Lower leg skin (tissue), 4 donors: ENCODE measurements around the gene TRPT1. TPM values are rescaled to one million over a fixed set of nuclear protein-coding genes. Genes with fewer than 3 reads are reported as not detected.
A peak's percentile ranks its signal among the peaks of the same experiment; 100 is the strongest.

Source experiments
- DNase-seq, 2 donors: peaks; one replicate each; pipeline ENCODE4 v3.0.0-alpha.2; 2019; ENCODE audit warnings: low spot score in 2 of 2
- H3K4me3 ChIP-seq: fragments of 200-600 bp; sonication (generic); 2 replicates; pipeline ENCODE4 v1.5.1; 2017; ENCODE audit warnings: mild to moderate bottlenecking, low read depth; ENCODE audit not compliant: poor library complexity, severe bottlenecking
- POLR2A ChIP-seq, 2 donors: fragments of 450-650 bp; IDR thresholded peaks; one replicate each; pipeline ENCODE4 v1.6.1; 2016 to 2017; ENCODE audit warnings: antibody characterized with exemption in 2 of 2, mild to moderate bottlenecking in 1 of 2, moderate library complexity in 1 of 2
- WGBS, 2 donors: methylation state at CpG; one replicate each; pipeline ENCODE4 v1.1.5; 2018; 5-methylcytosine and 5-hydroxymethylcytosine counted together
- intact Hi-C: fragments of 100-400 bp; cut with DNase I; formaldehyde crosslinking; loops from one replicate; pipeline ENCODE4 v1.15.0; 2023; ENCODE audit warnings: low total_unique reads
- total RNA-seq, 4 donors: library from RNA; depleted of rRNA; stranded (reverse); fragments of >200 nt; gene quantifications; one replicate each; pipeline ENCODE4 v1.1.0, GENCODE V29; 2016
- TF ChIP-seq, protein P1 (sequence below), 3 donors: fragments of 450-650 bp; IDR thresholded peaks; one replicate each; pipeline ENCODE4 v1.5.1; 2016; ENCODE audit warnings: antibody characterized with exemption in 3 of 3, mild to moderate bottlenecking in 3 of 3, moderate library complexity in 2 of 3

The TRPT1 gene
- total RNA-seq, 4 donors from 2014 or later = 36.9 to 66.6 (median 44.1) TPM

DNA sequence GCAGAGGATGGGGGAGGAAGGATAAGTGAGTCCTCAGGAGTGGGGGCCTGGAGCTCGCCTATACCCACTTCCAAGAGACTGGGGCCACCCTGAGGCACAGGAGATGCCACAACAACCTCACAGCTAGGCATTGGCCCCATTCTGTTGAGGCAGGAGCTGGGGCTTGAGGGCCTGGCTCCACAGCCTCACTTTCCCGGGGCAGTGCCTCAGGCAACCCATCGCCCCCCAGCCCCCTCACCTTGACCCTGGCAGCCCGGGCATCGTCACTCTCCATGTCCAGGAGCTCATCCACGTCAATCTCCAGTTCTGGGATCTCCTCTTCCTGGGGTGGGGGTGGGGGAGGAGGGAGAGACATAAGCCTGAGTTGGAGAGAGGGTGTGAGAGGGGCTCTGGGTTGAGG is 19.0 kb upstream of the TRPT1 start:
- TF ChIP-seq POLR2A (IDR thresholded peaks at IDR 0.05) = no peak
- TF ChIP-seq, protein P1, sequence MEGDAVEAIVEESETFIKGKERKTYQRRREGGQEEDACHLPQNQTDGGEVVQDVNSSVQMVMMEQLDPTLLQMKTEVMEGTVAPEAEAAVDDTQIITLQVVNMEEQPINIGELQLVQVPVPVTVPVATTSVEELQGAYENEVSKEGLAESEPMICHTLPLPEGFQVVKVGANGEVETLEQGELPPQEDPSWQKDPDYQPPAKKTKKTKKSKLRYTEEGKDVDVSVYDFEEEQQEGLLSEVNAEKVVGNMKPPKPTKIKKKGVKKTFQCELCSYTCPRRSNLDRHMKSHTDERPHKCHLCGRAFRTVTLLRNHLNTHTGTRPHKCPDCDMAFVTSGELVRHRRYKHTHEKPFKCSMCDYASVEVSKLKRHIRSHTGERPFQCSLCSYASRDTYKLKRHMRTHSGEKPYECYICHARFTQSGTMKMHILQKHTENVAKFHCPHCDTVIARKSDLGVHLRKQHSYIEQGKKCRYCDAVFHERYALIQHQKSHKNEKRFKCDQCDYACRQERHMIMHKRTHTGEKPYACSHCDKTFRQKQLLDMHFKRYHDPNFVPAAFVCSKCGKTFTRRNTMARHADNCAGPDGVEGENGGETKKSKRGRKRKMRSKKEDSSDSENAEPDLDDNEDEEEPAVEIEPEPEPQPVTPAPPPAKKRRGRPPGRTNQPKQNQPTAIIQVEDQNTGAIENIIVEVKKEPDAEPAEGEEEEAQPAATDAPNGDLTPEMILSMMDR (IDR thresholded peaks at IDR 0.05) = no peak
- peak overlapping the region; percentile 74 for H3K4me3 ChIP-seq
- WGBS, 2 donors = 18 to 19% methylated on average over 6 of the region's 6 CpGs
- intact Hi-C loops = no loop called here
- no peak for DNase-seq

DNA sequence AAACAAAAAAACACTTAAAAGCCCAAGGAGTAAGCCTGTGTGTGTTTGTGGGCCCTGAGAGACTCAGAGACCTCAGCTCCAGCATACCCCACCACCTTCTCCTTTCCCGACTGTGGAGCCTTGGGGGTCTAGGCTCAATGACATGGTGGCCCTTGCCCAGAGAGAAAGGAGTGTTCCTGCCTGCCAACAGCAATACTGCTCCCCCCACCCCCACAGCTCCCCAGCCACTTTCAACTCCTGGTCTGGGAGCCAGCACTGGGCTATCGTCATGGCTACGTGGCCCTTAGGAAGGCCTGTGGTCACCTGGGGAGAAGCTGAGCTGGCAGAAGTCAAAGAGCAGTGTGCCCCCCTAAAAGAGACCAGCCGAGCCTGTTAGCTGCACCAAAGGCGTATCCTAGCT is 18.1 kb upstream of the TRPT1 start:
- intact Hi-C loops = no loop called here
- no peak overlapping the region for H3K4me3 ChIP-seq
- TF ChIP-seq, protein P1 (IDR thresholded peaks at IDR 0.05) = no peak
- no peak for TF ChIP-seq POLR2A (IDR thresholded peaks at IDR 0.05)
- no peak for DNase-seq
- WGBS, 2 donors = 55 to 71% methylated on average over 5 of the region's 5 CpGs

DNA sequence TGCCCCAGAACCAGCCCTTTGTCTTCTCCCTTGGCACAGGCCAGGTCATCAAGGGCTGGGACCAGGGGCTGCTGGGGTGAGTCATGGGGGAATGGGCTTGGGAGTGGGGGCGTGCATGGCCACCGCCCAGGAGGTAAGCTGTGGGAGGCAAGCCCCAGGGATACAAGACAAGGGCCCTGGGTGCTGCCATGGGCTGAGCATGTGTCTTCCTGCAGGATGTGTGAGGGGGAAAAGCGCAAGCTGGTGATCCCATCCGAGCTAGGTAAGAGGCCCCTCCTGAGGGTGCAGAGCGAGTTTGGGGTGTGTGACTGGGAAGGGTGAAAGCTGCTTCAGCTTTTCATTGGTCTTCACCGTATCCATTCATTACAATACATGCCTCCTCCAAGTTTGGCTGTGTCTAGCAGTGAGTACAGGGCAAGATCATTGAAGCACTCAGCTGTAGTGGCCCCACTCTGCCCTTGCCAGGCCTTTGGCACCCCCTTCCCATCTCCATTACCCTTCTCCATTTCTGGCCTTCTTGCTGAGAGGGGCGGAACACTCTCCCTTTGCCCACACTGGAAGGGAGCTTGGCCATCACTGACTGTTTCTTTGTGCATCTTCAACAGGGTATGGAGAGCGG is 17.4 kb upstream of the TRPT1 start:
- no peak overlapping the region for H3K4me3 ChIP-seq
- intact Hi-C loops = no loop called here
- TF ChIP-seq, protein P1 (IDR thresholded peaks at IDR 0.05) = no peak
- TF ChIP-seq POLR2A (IDR thresholded peaks at IDR 0.05) = no peak
- no peak for DNase-seq
- WGBS, 2 donors = 68 to 73% methylated on average over 8 of the region's 8 CpGs

DNA sequence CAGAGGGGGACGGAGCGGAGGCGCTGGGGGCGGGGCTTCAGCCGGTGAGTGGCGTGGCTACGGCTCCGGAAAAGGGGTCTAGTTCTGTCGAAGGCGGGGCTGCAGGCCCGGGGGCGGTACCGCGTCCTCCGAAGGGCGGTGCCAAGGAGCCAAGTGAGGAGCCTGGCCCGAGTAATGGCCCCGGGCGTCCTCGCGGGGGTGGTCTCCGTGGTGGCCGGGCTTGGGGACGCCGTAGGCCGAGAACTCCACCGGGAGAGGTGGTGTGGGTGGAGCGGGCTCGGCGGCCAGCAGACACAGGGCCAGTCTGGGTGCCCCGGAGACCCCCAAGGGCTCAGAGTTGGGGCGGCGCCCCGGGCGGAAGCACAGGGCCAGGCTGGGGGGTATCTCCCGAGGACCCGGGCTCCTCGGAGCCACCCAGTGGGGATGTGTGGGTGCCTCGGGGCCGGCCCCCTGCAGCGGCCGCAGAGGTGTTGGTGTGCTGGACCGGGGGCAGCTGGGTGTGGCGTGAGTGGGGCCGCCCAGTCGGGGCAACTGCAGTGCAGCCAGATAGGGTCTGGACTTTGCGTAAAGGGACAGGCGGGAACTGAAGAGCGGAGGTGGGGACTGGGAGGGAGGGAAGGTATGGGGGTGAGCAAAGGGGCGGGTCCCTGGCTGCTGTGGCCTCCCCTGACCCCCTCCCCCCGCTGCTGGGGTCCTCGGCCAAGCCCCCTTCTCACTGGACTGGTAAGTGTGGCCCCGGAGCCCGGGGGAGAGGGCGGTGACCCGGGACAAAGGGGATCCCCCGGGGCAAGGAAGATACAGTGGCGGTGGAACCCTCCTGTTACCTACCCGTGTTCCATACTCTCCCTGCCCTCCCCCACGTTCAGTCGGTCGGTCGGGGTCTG is 15.7 kb upstream of the TRPT1 start:
- intact Hi-C loops = no loop called here
- DNase-seq = no peak
- 0% methylated on average over 44 to 45 of the region's 63 CpGs for WGBS, 2 donors
- peak overlapping the region; percentile 59 for H3K4me3 ChIP-seq
- TF ChIP-seq, protein P1 (IDR thresholded peaks at IDR 0.05) = no peak
- TF ChIP-seq POLR2A (IDR thresholded peaks at IDR 0.05) = no peak

DNA sequence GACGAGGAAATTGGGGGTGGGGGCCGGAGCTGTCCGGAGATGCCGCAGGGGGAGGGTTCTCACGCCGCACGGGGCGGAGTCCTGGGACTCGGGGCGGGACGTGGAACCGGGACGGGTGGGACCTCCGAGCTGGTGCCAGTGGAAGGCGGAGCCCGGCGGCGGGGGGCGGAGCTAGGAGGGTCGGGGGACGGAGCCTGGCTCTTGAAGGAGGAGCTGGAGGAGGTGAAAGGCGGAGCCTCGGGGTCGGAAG is 15.2 kb upstream of the TRPT1 start:
- TF ChIP-seq POLR2A (IDR thresholded peaks at IDR 0.05) = no peak
- TF ChIP-seq, protein P1 (IDR thresholded peaks at IDR 0.05) = no peak
- intact Hi-C loops = no loop called here
- H3K4me3 ChIP-seq = peak overlapping the region; percentile 41
- DNase-seq = peak; percentile 99 to 100
- 1 to 2% methylated on average over 22 to 24 of the region's 24 CpGs for WGBS, 2 donors
